PC-3 (cell line): Measurements from ENCODE around the gene CHRNA7. TPM values are rescaled to one million over a fixed set of nuclear protein-coding genes. Genes with fewer than 3 reads are reported as not detected.
"Not testable (repeated sequence)": the region's sequence is repeated elsewhere in the genome, so short reads cannot be mapped to it uniquely, and the experiment has no call there.

Experiments
- ATAC-seq: fragments of 200-7000 bp; cut with Tn5 transposase; 2 replicates; pipeline ENCODE4 v1.9.1; 2020; ENCODE audit warnings: mild to moderate bottlenecking, moderate library complexity
- BruUV-seq: library from RNA; stranded (reverse); fragments of 400-500 nt; replicated peaks from 2 replicates; lab custom pipeline; 2021; lab: Mats Ljungman, UMichigan
- CTCF ChIA-PET: fragments of 300-600 bp; sonication (Branson Sonifier 250); formaldehyde crosslinking; loops from one replicate; lab custom pipeline; 2022; ENCODE audit warnings: antibody characterized with exemption; lab: Charles Lee
- POLR2A ChIA-PET: fragments of 300-600 bp; sonication (Branson Sonifier 250); formaldehyde crosslinking; loops from one replicate; lab custom pipeline; 2022; ENCODE audit warnings: antibody characterized with exemption; ENCODE audit not compliant: unreplicated experiment; lab: Charles Lee
- DNase-seq: peaks from one replicate; pipeline ENCODE4 v3.0.0-alpha.2; 2015
- H2AFZ ChIP-seq: fragments of 300-600 bp; sonication (generic); 2 replicates; pipeline ENCODE4 v1.6.0; 2016; ENCODE audit warnings: antibody characterized with exemption, low read length
- H3F3A ChIP-seq: fragments of 300-600 bp; sonication (generic); one replicate; pipeline ENCODE4 v1.6.0; 2017; ENCODE audit warnings: antibody characterized with exemption, low read length, control low read depth, mild to moderate bottlenecking; ENCODE audit not compliant: unreplicated experiment
- H3K27ac ChIP-seq: fragments of 300-600 bp; sonication (generic); 2 replicates; pipeline ENCODE4 v1.5.1; 2016; ENCODE audit warnings: mild to moderate bottlenecking, low read length
- H3K27me3 ChIP-seq: fragments of 300-600 bp; sonication (generic); 2 replicates; pipeline ENCODE4 v1.6.1; 2016; ENCODE audit warnings: low read length, mixed read lengths
- H3K36me3 ChIP-seq: fragments of 300-600 bp; sonication (generic); 2 replicates; pipeline ENCODE4 v1.6.1; 2016; ENCODE audit warnings: low read depth, mixed run types, low read length, mixed read lengths
- H3K4me1 ChIP-seq: fragments of 300-600 bp; sonication (generic); 2 replicates; pipeline ENCODE4 v1.5.1; 2016; ENCODE audit warnings: low read length; ENCODE audit not compliant: insufficient read depth
- H3K4me2 ChIP-seq: fragments of 300-600 bp; sonication (generic); 2 replicates; pipeline ENCODE4 v1.6.0; 2016; ENCODE audit warnings: low read length
- H3K4me3 ChIP-seq: fragments of 300-600 bp; sonication (generic); 2 replicates; pipeline ENCODE4 v1.5.1; 2016; ENCODE audit warnings: mild to moderate bottlenecking, low read length, mixed read lengths
- H3K79me2 ChIP-seq: fragments of 300-600 bp; sonication (generic); 2 replicates; pipeline ENCODE4 v1.6.1; 2017; ENCODE audit warnings: low read length, mixed read lengths
- H3K9ac ChIP-seq: fragments of 300-600 bp; sonication (generic); 2 replicates; pipeline ENCODE4 v1.6.0; 2016; ENCODE audit warnings: mild to moderate bottlenecking, low read length
- H3K9me2 ChIP-seq: fragments of 300-600 bp; sonication (generic); replicated peaks from 2 replicates; pipeline ENCODE4 v1.6.1; 2016; ENCODE audit warnings: mixed run types, low read length, mixed read lengths
- H3K9me3 ChIP-seq: fragments of 300-600 bp; sonication (generic); 2 replicates; pipeline ENCODE4 v1.6.1; 2016; ENCODE audit warnings: low read length, mixed read lengths
- H4K20me1 ChIP-seq: fragments of 300-600 bp; sonication (generic); 2 replicates; pipeline ENCODE4 v1.6.1; 2016; ENCODE audit warnings: low read length, mixed read lengths
- CTCF ChIP-seq: fragments of 300-600 bp; sonication (generic); conservative IDR thresholded peaks from 2 replicates; pipeline ENCODE4 v1.5.1; 2017; ENCODE audit warnings: antibody characterized with exemption, low read depth, mild to moderate bottlenecking, low read length
- EZH2 ChIP-seq: fragments of 300-600 bp; sonication (generic); IDR thresholded peaks from one replicate; pipeline ENCODE4 v1.6.1; 2017; ENCODE audit warnings: antibody characterized with exemption, mild to moderate bottlenecking, low read length; ENCODE audit not compliant: unreplicated experiment
- EZH2phosphoT487 ChIP-seq: fragments of 300-600 bp; sonication (generic); IDR thresholded peaks from 2 replicates; pipeline ENCODE4 v1.6.1; 2018; ENCODE audit warnings: mild to moderate bottlenecking, antibody characterized with exemption, low read length, borderline replicate concordance
- intact Hi-C: fragments of 100-400 bp; cut with micrococcal nuclease; formaldehyde crosslinking; loops from 2 replicates; pipeline ENCODE4 v1.9.0; 2023
- total RNA-seq: library from RNA; depleted of rRNA; stranded (reverse); fragments of >200 nt; gene quantifications from 2 replicates; pipeline ENCODE4 v1.2.3, GENCODE V29; 2014

The CHRNA7 gene
- total RNA-seq, 1 experiment from 2014 or later: 0.73 TPM

GRCh38 chr15:32148833-32149555 lies 118.7 kb downstream of the CHRNA7 start:
- DNase-seq (no peak), ATAC-seq (no peak)
- Histone ChIP-seq H3K4me3 (no peak overlapping the region), H4K20me1 (no peaks in the 10 kb centered on the region), H3K79me2 (no peaks in the 10 kb centered on the region), H2AFZ (no peak overlapping the region), H3K36me3 (no peaks in the 10 kb centered on the region), H3K9ac (no peak overlapping the region), H3K9me2 (no peaks in the 10 kb centered on the region), H3K27me3 (peaks cover 56% of the 10 kb centered on the region), H3K27ac (no peak overlapping the region), H3K4me2 (no peak overlapping the region), H3K9me3 (no peaks in the 10 kb centered on the region), H3K4me1 (no peaks in the 10 kb centered on the region), H3F3A (no peaks in the 10 kb centered on the region)
- TF ChIP-seq EZH2 (no peak), EZH2phosphoT487 (no peak), CTCF (no peak)
- BruUV-seq: no TSS peak
- ChIA-PET CTCF (no interaction called here), POLR2A (no interaction called here)
- intact Hi-C loops: no loop called here

DNA sequence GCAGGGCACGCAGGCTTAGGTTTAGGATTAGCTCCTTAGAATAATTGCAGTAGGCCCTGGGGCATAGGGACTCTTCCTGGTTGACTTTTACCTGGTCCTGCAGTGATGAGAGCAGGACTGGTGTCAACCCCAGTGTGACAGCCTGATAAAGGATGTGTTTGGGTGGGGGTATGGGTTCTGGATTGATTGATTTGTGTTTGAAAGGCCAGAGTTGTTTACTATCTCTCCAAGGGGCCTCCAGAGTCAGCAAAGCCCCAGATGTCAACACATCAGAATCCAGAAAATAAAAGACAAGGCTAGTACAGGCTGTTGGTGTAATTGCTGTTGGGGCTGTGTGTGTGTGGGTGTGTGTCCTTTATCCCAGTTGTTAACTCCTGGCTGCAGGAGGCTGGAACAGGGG lies 122.3 kb downstream of the CHRNA7 start:
- intact Hi-C loops: no loop called here
- H3K79me2 ChIP-seq: no peaks in the 10 kb centered on the region
- ChIA-PET CTCF (no interaction called here), POLR2A (no interaction called here)
- H4K20me1 ChIP-seq: no peaks in the 10 kb centered on the region
- H3K27ac ChIP-seq: no peak overlapping the region
- no peak overlapping the region for H2AFZ ChIP-seq
- no peak overlapping the region for H3K4me3 ChIP-seq
- no peaks in the 10 kb centered on the region for H3K4me1 ChIP-seq
- no peak overlapping the region for H3K4me2 ChIP-seq
- DNase-seq: no peak
- ATAC-seq: no peak
- H3K9ac ChIP-seq: no peak overlapping the region
- TF ChIP-seq EZH2 (no peak), CTCF (no peak), EZH2phosphoT487 (no peak)
- H3K36me3 ChIP-seq: no peaks in the 10 kb centered on the region
- peaks cover 48% of the 10 kb centered on the region for H3K27me3 ChIP-seq
- H3K9me3 ChIP-seq: no peaks in the 10 kb centered on the region
- no peaks in the 10 kb centered on the region for H3K9me2 ChIP-seq
- BruUV-seq: no TSS peak
- no peaks in the 10 kb centered on the region for H3F3A ChIP-seq

DNA sequence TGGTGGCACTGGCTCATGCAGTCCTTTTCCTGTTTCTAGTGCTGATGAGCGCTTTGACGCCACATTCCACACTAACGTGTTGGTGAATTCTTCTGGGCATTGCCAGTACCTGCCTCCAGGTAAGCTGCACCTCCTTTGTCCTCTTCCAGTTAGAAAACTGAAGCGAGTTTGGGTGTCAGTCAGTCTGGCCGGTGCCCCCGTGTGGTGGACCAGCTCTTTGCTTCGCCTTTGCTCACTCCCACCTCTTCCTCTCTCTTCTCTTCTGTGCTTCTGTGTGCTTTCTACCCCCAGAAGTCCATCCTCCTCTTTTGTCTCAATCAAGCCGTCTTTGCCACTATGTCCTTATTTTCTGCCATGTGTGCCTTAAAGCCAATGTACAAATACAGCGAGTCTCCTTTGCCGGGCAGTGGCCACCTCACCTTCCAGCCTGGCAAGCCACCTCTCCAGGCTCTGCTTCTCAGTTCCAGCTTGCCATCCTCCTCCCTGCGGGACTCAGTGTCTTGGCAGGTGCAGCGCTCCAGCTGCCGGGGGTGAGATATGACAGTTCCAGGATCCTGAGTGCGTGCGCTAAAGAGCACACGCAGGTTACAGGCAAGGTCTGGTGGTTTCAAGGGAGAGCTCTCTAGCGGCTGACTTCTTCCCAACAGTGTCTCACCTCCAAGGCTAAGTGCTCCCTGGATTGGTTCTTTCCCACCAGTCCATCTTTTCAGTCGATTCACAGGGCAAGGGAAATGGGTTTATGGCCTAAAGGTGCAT lies 123.7 kb downstream of the CHRNA7 start:
- POLR2A ChIA-PET, intact Hi-C loops: not testable (repeated sequence)

DNA sequence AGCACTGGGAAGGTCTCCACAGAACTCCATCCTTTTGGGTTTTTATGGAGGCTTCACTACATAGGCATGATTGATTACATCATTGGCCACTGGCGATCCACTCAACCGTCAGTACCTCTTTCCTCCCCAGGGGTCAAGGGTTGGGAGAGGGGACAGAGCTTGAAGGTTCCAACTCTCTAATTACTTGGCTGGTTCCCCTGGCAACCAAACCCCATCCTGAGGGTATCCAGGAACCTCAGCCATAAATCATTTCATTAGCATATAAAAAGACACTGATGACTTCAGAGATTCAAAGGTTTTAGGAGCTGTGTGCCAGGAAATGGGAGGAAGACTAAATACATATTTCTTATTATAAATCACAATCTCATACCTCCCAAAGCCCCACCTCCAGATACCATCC lies 131.8 kb downstream of the CHRNA7 start:
- H3K4me2 ChIP-seq, POLR2A ChIA-PET, H3K9me3 ChIP-seq, H3K27ac ChIP-seq, H3K9me2 ChIP-seq, BruUV-seq, H4K20me1 ChIP-seq, H3K9ac ChIP-seq, H3K36me3 ChIP-seq, H3F3A ChIP-seq, H2AFZ ChIP-seq, DNase-seq, H3K27me3 ChIP-seq, H3K79me2 ChIP-seq, H3K4me3 ChIP-seq, H3K4me1 ChIP-seq, CTCF ChIA-PET, intact Hi-C loops: not testable (repeated sequence)
- peak; percentile 32; the same call in 1 of the 2 replicates for ATAC-seq

More for the DNA sequence above, 123.7 kb downstream of the CHRNA7 start:
- H3K9me2 ChIP-seq, H2AFZ ChIP-seq, H3K4me3 ChIP-seq, H3K9ac ChIP-seq, H3K79me2 ChIP-seq, H3K27ac ChIP-seq, H3K4me2 ChIP-seq, ATAC-seq, CTCF ChIA-PET, H3F3A ChIP-seq, BruUV-seq, DNase-seq, H3K9me3 ChIP-seq, H3K36me3 ChIP-seq, H3K4me1 ChIP-seq, H4K20me1 ChIP-seq: not testable (repeated sequence)
- H3K27me3 ChIP-seq: peaks cover 33% of the 10 kb centered on the region

- POLR2A ChIA-PET, CTCF ChIA-PET, DNase-seq, H3K4me2 ChIP-seq, H3K4me1 ChIP-seq, BruUV-seq, H3K9ac ChIP-seq, H3K36me3 ChIP-seq, H3K9me2 ChIP-seq, H4K20me1 ChIP-seq, H2AFZ ChIP-seq, H3K9me3 ChIP-seq, intact Hi-C loops, H3F3A ChIP-seq, H3K27me3 ChIP-seq, ATAC-seq, H3K4me3 ChIP-seq, H3K79me2 ChIP-seq, H3K27ac ChIP-seq: not testable (repeated sequence)
These were observed 133.8 kb downstream of the CHRNA7 start for GRCh38 chr15:32164065-32164464.
